NCI-H1105 treated with DMSO at 0.1 percent for 48 hours (cell line): Measurements from ENCODE around the gene PGLYRP4.

ENCODE experiments used
- DNase-seq: peaks from one replicate; lab custom pipeline; 2025; lab: John Stamatoyannopoulos, UW

Gene PGLYRP4

GRCh38 chr1:153348511-153349362 lies at the start of gene PGLYRP4:
TSS of gene PGLYRP4 (minus strand) at chr1:153348841. CDS start at chr1:153347932, 909 bp downstream.
- DNase-seq = no peak

GRCh38 chr1:153397924-153398651 lies 49.4 kb upstream of the PGLYRP4 start:
- no peak for DNase-seq

GRCh38 chr1:153397051-153397923 lies 48.6 kb upstream of the PGLYRP4 start:
- no peak for DNase-seq

- no peak for DNase-seq
These were observed 47.8 kb upstream of the PGLYRP4 start for GRCh38 chr1:153396461-153396860.

- no peak for DNase-seq
These were observed 47.1 kb upstream of the PGLYRP4 start for GRCh38 chr1:153395776-153396175.

GRCh38 chr1:153395136-153395685 lies 46.6 kb upstream of the PGLYRP4 start:
- no peak for DNase-seq

GRCh38 chr1:153394391-153394790 lies 45.8 kb upstream of the PGLYRP4 start:
- no peak for DNase-seq

- DNase-seq = no peak
These were observed 45.3 kb upstream of the PGLYRP4 start for GRCh38 chr1:153393926-153394325.

GRCh38 chr1:153392822-153393221 lies 44.2 kb upstream of the PGLYRP4 start:
- no peak for DNase-seq

- no peak for DNase-seq
These were observed 43.6 kb upstream of the PGLYRP4 start for GRCh38 chr1:153392258-153392657.

GRCh38 chr1:153390938-153391710 lies 42.5 kb upstream of the PGLYRP4 start, which contains the start of gene S100A8:
TSS of gene S100A8 (minus strand) at chr1:153391073. CDS start at chr1:153390535, 538 bp downstream.
- peak; percentile 27 for DNase-seq

GRCh38 chr1:153389973-153390879 lies 41.6 kb upstream of the PGLYRP4 start:
- DNase-seq = no peak

GRCh38 chr1:153389401-153389800 lies 40.8 kb upstream of the PGLYRP4 start:
- no peak for DNase-seq

- DNase-seq = no peak
These were observed 39.1 kb upstream of the PGLYRP4 start for GRCh38 chr1:153387785-153388184.

- DNase-seq = no peak
These were observed 38.4 kb upstream of the PGLYRP4 start for GRCh38 chr1:153387001-153387400.

- DNase-seq = no peak
These were observed 37.9 kb upstream of the PGLYRP4 start for GRCh38 chr1:153386500-153386901.

GRCh38 chr1:153384958-153385580 lies 36.4 kb upstream of the PGLYRP4 start:
- no peak for DNase-seq

- no peak for DNase-seq
These were observed 32.1 kb upstream of the PGLYRP4 start for GRCh38 chr1:153380711-153381110.

- no peak for DNase-seq
These were observed 30.9 kb upstream of the PGLYRP4 start for GRCh38 chr1:153379591-153379990.
